ENCODE measurements around the gene RCOR3. TPM values are rescaled to one million over a fixed set of nuclear protein-coding genes. Genes with fewer than 3 reads are reported as not detected.

RCOR3 gene
- total and polyA plus RNA-seq, 2 of the 8 experiments (the other 6 are each of a cell fraction or from before 2014, with no cell fraction given), result 21.4 to 36.3 TPM

GRCh38 chr1:211340622-211341507 lies 81.7 kb downstream of the RCOR3 start:
- Histone ChIP-seq H2BK12ac (ENCODE audit: low read depth, low read length) (no peak overlapping the region), H3K27ac (ENCODE audit: low read depth, low read length) (no peak overlapping the region), H2AK5ac (ENCODE audit: low read depth, low read length) (no peak overlapping the region), H3K23ac (ENCODE audit: insufficient read length) (no peak overlapping the region), H2BK5ac (ENCODE audit: low read depth, low read length) (no peak overlapping the region), H3K4me2 (ENCODE audit: insufficient read depth in 1 of 2, low read depth in 2 of 2, low read length in 2 of 2) (no peak overlapping the region), H3K4me1 (replicated peaks in 1 of 4; ENCODE audit: control insufficient read depth in 3 of 4, insufficient read depth in 4 of 4, low read length in 3 of 4) (peaks cover 3 to 5% (median 4%) of the 10 kb centered on the region in 4 experiments), H3K56ac (replicated peaks; ENCODE audit: insufficient read length, low read depth, low read length) (no peak overlapping the region), H3K27me3 (replicated peaks in 1 of 4; ENCODE audit: control insufficient read depth in 3 of 4, extremely low read depth in 1 of 4, insufficient read depth in 3 of 4, low read length in 3 of 4) (no peaks in the 10 kb centered on the region), H4K8ac (ENCODE audit: extremely low read depth, insufficient read depth, low read length) (no peak overlapping the region), H3K4me3 (ENCODE audit: extremely low read depth in 1 of 4, insufficient read depth in 2 of 4, low read depth in 3 of 4, low read length in 4 of 4) (no peak overlapping the region), H3K23me2 (ENCODE audit: low read depth, low read length) (no peaks in the 10 kb centered on the region), H4K5ac (ENCODE audit: insufficient read length, low read depth, low read length) (no peak overlapping the region), H2BK15ac (ENCODE audit: low read length) (no peak overlapping the region), H4K91ac (replicated peaks; ENCODE audit: insufficient read length, low read length) (no peak overlapping the region), H2BK120ac (replicated peaks; ENCODE audit: low read depth, low read length) (no peak overlapping the region), H3K9ac (replicated peaks in 1 of 4; ENCODE audit: extremely low read depth in 1 of 4, low read depth in 3 of 4, low read length in 3 of 4) (no peak overlapping the region), H4K20me1 (replicated peaks in 1 of 2; ENCODE audit: control insufficient read depth in 1 of 2, insufficient read depth in 2 of 2, low read length in 2 of 2) (peaks cover 0 to 8% of the 10 kb centered on the region in 2 experiments), H3K18ac (ENCODE audit: extremely low read depth, low read length) (no peak overlapping the region), H2BK20ac (ENCODE audit: low read length) (no peak overlapping the region), H3K9me3 (ENCODE audit: insufficient read depth in 2 of 2, low read depth in 1 of 2, low read length in 1 of 2) (no peaks in the 10 kb centered on the region), H3K79me2 (ENCODE audit: control insufficient read depth in 1 of 2, insufficient read depth in 2 of 2, low read length in 2 of 2) (peaks cover 0 to 36% of the 10 kb centered on the region in 2 experiments; a peak in 2 of 4 replicates), H2AFZ (ENCODE audit: low read length) (no peak overlapping the region), H3K4ac (replicated peaks; ENCODE audit: insufficient read length, low read depth, low read length) (no peak overlapping the region), H3K79me1 (ENCODE audit: low read depth, low read length) (peaks cover 7% of the 10 kb centered on the region; the same call in 1 of the 2 replicates), H3K14ac (ENCODE audit: insufficient read length) (no peak overlapping the region), H3K36me3 (ENCODE audit: control insufficient read depth in 2 of 4, insufficient read depth in 4 of 4, low read length in 3 of 4) (no peaks in the 10 kb centered on the region)
- CTCF ChIA-PET (ENCODE audit: partially characterized antibody), result interaction anchor here (0.6 to 2.6 kb wide), 7 partner anchors 8 to 841 kb away, joined by 3 to 11 read pairs (median 4); no protein-coding TSS in a partner anchor
- POLR2A ChIA-PET (ENCODE audit: partially characterized antibody), result no interaction called here
- DNase-seq (ENCODE audit: low read depth in 1 of 2, low spot score in 2 of 2) (peak in 1 of 2 experiments; percentile 33), FAIRE-seq (no peak)
- WGBS, 2 experiments (ENCODE audit: extremely low coverage in 1 of 2, insufficient coverage in 1 of 2, insufficient read length in 1 of 2, insufficient replicate concordance in 2 of 2, low coverage in 1 of 2, low lambda C conversion rate in 2 of 2, missing lambda C conversion rate in 1 of 2), result 95% methylated on average over 10 of the region's 10 CpGs; no CpG with 5 or more reads in 1 of the 2 experiments
- TF ChIP-seq SRF (IDR thresholded peaks at IDR 0.05; ENCODE audit: low read depth, low read length), result no peak
- no peak for TF ChIP-seq NRF1 (IDR thresholded peaks at IDR 0.05; ENCODE audit: low read depth, low read length)
- TF ChIP-seq TAF7 (optimal IDR thresholded peaks at IDR 0.05; ENCODE audit: borderline replicate concordance, low read depth, low read length), result no peak
- TF ChIP-seq RBBP5 (IDR thresholded peaks at IDR 0.05; ENCODE audit: borderline replicate concordance, low read depth, low read length), result no peak
- TF ChIP-seq USF2 (IDR thresholded peaks at IDR 0.05; ENCODE audit: low read length), result no peak
- no peak for TF ChIP-seq CBX8 (IDR thresholded peaks at IDR 0.05; ENCODE audit: borderline replicate concordance, low read depth, low read length)
- TF ChIP-seq HDAC6 (IDR thresholded peaks at IDR 0.05; ENCODE audit: low read depth, low read length), result no peak
- no peak for TF ChIP-seq POLR2AphosphoS5 (IDR thresholded peaks at IDR 0.05; ENCODE audit: low read depth, low read length)
- no peak for TF ChIP-seq KDM4A (IDR thresholded peaks at IDR 0.05; ENCODE audit: low read depth, low read length, severe bottlenecking)
- no peak for TF ChIP-seq YY1 (IDR thresholded peaks at IDR 0.05; ENCODE audit: low read depth, low read length)
- no peak for TF ChIP-seq JUND (IDR thresholded peaks at IDR 0.05; ENCODE audit: low read length)
- no peak for TF ChIP-seq CEBPB (IDR thresholded peaks at IDR 0.05; ENCODE audit: low read depth, low read length)
